Rectal smooth muscle tissue (tissue), 1 donor: ENCODE measurements around the gene SKAP1.

Experiments used
- H3K27ac ChIP-seq: one replicate; pipeline ENCODE4 v1.7.0; 2013; ENCODE audit warnings: low read depth, low read length, inconsistent platforms
- H3K27me3 ChIP-seq: one replicate; pipeline ENCODE4 v1.7.0; 2013; ENCODE audit warnings: low read length; ENCODE audit not compliant: control insufficient read depth, insufficient read depth
- H3K36me3 ChIP-seq: one replicate; pipeline ENCODE4 v1.7.0; 2013; ENCODE audit warnings: low read length; ENCODE audit not compliant: control insufficient read depth, insufficient read depth
- H3K4me1 ChIP-seq: one replicate; pipeline ENCODE4 v1.7.0; 2013; ENCODE audit warnings: low read length; ENCODE audit not compliant: control insufficient read depth, insufficient read depth
- H3K4me3 ChIP-seq: one replicate; pipeline ENCODE4 v1.7.0; 2013; ENCODE audit warnings: low read length
- H3K9ac ChIP-seq: one replicate; pipeline ENCODE4 v1.7.0; 2013; ENCODE audit warnings: low read length

Gene SKAP1

DNA sequence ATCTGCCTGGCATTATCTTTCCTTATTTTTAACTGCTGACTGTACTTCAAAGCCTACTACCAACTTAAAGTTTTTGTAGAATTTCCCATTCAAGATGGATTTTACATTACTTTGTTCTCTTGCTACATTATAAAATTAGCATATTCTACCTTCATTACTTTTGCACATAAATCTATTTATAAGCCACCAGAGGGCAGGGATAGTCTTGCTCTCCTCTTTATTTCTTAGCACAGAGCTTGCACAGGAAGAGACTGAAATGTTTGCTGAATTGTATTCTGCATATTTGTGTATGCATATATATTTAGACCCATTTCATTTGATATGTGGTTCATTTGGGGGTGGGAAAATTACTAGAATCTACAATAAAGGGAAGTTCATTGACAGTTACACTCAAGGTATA is 108.0 kb downstream of the SKAP1 start:
- Histone ChIP-seq H3K27me3 (no peaks in the 10 kb centered on the region), H3K27ac (no peak overlapping the region), H3K9ac (no peak overlapping the region), H3K36me3 (no peaks in the 10 kb centered on the region), H3K4me3 (no peak overlapping the region), H3K4me1 (no peaks in the 10 kb centered on the region)

DNA sequence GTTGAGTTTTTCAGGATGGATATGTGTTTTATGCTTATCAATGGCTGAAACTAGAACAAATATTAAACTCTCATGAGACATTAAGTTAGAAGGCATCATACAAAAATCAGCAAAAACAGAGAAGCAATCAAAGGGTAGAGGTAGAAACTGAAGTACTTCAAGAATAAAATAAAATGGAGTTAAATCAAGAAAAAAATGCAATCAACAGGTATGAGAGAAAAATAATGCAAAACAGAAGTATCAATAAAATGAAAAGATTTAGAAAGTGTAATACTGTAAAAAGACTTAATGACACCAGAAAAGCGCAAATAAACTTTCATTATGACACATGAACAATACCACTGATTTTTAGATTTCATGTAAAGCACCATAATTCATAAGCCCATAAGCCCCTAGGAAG is 112.3 kb downstream of the SKAP1 start:
- Histone ChIP-seq H3K9ac (no peak overlapping the region), H3K4me3 (no peak overlapping the region), H3K27ac (no peak overlapping the region), H3K27me3 (no peaks in the 10 kb centered on the region), H3K36me3 (no peaks in the 10 kb centered on the region), H3K4me1 (no peaks in the 10 kb centered on the region)

DNA sequence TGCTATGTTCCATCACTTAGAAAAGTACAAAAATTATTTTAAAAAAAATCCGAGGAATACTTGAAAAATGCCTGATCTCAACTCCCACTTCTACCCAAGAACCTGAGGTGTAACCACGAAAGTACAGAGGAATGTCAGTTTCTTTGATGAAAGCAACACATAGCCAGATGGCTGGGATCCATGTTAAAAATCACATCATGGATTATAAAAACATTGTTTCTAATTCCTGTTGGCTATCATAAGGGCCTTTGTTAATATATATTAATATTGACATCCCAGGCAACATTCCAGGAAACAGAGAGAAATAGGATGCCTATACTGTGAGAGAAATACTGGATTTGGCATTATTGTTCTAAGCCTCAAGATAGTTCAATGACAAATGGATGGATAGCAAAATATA is 115.3 kb downstream of the SKAP1 start:
- Histone ChIP-seq H3K4me1 (no peaks in the 10 kb centered on the region), H3K4me3 (no peak overlapping the region), H3K9ac (no peak overlapping the region), H3K27ac (no peak overlapping the region), H3K27me3 (no peaks in the 10 kb centered on the region), H3K36me3 (no peaks in the 10 kb centered on the region)

DNA sequence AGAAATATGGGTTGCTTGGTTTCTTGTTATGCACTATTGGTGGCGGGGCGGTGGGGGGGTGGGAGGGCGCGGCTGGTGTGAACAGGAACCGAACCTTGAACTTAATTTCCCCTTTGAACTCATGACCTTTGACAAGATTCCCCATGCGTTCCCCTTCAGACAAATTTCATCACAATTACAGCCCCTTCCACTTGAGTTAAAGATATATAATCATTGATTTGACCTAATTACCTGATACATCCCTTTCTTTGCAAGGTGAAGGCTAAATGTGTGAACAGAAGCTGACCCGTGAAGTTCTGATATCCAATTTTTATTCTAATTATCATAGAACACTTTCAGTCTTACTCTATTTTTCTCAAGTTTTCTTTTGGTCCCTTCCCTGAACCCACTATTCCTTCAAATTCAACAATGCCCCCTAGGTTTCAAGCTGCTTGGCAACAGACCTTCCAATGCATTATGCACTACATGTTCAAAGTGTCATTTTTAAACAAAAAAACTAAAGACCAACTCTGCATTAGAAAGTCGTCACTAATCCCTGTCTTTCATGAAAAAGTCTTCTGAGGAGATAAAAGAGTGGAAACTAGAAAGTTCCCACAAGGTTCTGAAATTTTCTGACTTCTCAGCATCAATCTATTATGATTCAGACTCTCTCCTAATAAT is 116.8 kb downstream of the SKAP1 start:
- no peaks in the 10 kb centered on the region for H3K36me3 ChIP-seq
- H3K27me3 ChIP-seq: no peaks in the 10 kb centered on the region

DNA sequence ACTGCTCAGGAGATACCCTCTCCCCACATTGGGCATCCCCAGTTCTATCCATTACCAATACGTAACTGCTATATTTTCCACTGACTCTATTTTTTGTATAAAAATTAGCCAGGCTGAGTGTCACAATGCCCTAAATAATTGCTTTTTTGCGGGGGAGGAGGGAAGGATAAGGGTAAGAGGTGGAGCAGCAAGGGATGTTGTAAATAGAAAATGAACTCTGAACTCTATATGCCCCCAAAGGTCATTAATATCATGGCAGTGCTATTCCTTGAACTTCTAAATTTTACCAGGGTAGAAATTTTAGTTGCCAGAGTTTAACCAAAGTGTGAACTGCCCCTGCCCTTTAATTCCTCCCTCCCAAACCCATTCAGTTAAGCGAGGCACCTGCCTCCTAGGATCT is 118.7 kb downstream of the SKAP1 start:
- Histone ChIP-seq H3K36me3 (no peaks in the 10 kb centered on the region), H3K4me3 (no peak overlapping the region), H3K27me3 (no peaks in the 10 kb centered on the region), H3K9ac (no peak overlapping the region), H3K4me1 (no peaks in the 10 kb centered on the region), H3K27ac (no peak overlapping the region)

More for the DNA sequence above, 116.8 kb downstream of the SKAP1 start:
- no peaks in the 10 kb centered on the region for H3K4me1 ChIP-seq
- no peak overlapping the region for H3K27ac ChIP-seq
- no peak overlapping the region for H3K4me3 ChIP-seq
- no peak overlapping the region for H3K9ac ChIP-seq

DNA sequence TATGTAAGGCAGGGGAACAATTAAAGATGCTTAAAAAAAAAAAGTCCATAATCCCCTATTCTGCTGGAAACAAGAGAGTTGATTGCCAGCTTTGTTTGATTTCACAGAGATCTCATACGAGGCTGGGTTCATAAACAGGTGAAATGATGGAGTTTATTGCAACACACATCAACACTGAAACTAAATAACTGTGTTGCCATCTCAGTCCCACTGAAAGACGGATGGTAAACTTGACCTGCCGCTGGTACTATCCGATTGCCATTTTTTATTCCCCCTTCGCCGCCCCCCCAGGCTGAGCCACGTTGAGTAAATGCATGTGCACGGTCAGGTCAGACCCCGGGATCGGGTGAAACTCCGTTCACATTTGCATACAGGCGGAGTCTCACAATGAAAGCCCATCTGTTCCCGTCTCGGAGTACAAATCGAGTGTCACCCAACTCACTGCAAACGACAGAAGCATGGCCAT is 119.2 kb downstream of the SKAP1 start:
- no peak overlapping the region for H3K9ac ChIP-seq
- no peak overlapping the region for H3K4me3 ChIP-seq
- no peaks in the 10 kb centered on the region for H3K36me3 ChIP-seq
- no peaks in the 10 kb centered on the region for H3K4me1 ChIP-seq
- no peak overlapping the region for H3K27ac ChIP-seq
- H3K27me3 ChIP-seq: no peaks in the 10 kb centered on the region

DNA sequence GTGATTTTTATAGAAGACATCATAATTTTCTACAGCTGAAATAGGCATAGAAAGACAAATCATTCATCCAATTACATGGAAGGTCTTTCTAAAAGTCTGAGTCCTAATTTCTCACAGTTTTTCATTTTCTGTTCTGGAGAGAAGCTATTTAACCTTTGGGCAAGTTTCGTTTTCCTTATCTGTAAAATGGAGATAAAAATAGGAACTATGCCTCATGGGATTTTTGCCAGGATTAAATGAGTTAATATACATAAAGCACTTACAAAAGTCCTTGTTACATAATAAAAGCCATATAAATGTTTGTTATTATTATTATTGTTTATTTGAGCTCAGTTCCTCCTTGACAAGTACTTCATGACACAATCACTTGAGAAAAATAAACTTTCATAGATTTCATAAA is 121.4 kb downstream of the SKAP1 start:
- H3K27me3 ChIP-seq: no peaks in the 10 kb centered on the region
- H3K9ac ChIP-seq: no peak overlapping the region
- no peaks in the 10 kb centered on the region for H3K36me3 ChIP-seq
- H3K27ac ChIP-seq: no peak overlapping the region
- no peak overlapping the region for H3K4me3 ChIP-seq
- H3K4me1 ChIP-seq: no peaks in the 10 kb centered on the region

DNA sequence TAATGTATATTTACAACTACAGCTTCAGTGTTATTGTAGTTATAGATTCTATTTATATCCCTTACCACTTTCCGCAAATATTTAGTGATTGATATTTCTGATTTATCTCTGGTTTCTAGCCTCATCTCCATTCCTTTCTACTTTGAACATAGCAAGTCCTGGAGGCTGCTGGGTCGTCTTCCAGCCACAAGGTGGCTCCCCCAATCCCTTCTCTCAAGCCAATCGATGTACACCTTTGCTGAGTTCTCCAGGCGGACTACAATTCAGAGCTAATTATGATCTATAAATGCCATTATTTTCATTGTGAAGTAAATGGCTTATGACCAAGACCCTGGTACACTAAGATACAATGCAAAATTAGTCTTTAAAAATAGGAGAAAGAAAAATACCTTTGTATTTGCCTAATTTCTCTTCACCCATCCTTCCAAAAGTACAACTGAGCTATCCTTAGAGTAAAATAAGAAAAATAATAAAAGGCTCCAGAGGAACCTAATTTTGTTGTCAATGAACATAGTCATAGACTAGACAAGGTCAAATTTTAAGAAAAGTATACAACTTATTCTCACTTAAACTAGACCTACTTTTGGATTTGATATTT is 122.1 kb downstream of the SKAP1 start:
- no peaks in the 10 kb centered on the region for H3K36me3 ChIP-seq
- no peaks in the 10 kb centered on the region for H3K4me1 ChIP-seq

DNA sequence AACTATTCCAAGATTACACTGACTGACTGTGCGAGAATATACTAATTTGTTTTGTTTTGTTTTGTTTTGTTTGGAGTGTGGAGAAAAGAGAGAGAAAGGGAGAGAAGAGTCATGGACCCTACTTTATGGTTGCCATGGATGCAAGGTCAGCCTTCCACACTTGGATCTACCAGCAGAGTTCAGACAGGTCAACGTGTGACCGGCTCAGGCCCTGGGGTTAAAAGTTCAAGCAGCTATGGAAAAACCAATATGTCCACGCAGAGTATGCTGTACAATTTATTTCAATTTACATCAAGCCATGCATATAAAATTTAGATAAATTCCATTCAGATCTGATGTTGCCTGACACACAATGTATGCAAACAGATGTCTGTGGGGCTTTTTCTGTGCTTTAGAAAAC is 122.8 kb downstream of the SKAP1 start:
- H3K36me3 ChIP-seq: no peaks in the 10 kb centered on the region
- H3K9ac ChIP-seq: no peak overlapping the region
- no peak overlapping the region for H3K4me3 ChIP-seq
- H3K27me3 ChIP-seq: no peaks in the 10 kb centered on the region
- H3K27ac ChIP-seq: no peak overlapping the region
- H3K4me1 ChIP-seq: no peaks in the 10 kb centered on the region

More for the DNA sequence above, 122.1 kb downstream of the SKAP1 start:
- no peak overlapping the region for H3K9ac ChIP-seq
- H3K4me3 ChIP-seq: no peak overlapping the region
- no peak overlapping the region for H3K27ac ChIP-seq
- H3K27me3 ChIP-seq: no peaks in the 10 kb centered on the region

DNA sequence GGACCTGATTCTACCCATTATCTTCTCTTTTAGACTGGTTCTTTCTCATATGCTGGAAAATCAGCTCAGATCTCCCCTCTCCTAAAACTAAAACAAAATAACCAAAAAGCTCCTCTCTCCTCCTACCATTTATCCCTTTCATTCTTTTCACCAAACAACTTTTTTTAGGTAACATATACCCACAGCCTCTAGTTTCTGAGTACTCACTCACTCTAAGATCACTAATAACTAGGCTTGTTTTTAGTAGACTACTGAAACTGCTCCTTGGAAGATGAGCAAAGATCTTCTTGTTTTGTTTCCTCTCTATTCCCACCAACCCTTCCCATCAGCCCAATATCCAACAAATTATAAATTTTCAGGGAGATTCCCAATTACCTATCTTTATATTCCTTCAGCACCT is 129.0 kb downstream of the SKAP1 start:
- Histone ChIP-seq H3K4me3 (no peak overlapping the region), H3K9ac (no peak overlapping the region), H3K4me1 (no peaks in the 10 kb centered on the region), H3K36me3 (no peaks in the 10 kb centered on the region), H3K27ac (no peak overlapping the region), H3K27me3 (no peaks in the 10 kb centered on the region)

DNA sequence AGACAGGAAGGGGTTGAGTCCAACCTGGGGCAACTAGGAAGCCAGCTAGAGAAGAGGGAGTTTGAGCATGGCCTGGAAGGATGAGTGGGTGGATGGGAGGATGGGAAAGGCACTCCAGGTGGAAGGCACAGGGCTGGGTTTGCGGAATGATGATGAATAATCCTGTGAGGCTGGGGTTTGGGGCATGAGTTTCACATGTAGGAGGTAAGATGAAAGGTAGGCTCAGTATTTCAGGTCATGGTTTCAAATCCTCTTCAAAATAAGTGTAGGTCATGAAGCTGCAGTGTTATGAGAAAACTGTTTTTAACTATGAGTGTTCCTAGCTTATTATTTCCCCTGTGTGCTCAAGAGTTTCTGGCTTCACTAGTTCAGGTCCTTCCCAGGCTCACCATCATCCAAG is 130.3 kb downstream of the SKAP1 start:
- Histone ChIP-seq H3K9ac (no peak overlapping the region), H3K4me3 (no peak overlapping the region), H3K36me3 (no peaks in the 10 kb centered on the region)

DNA sequence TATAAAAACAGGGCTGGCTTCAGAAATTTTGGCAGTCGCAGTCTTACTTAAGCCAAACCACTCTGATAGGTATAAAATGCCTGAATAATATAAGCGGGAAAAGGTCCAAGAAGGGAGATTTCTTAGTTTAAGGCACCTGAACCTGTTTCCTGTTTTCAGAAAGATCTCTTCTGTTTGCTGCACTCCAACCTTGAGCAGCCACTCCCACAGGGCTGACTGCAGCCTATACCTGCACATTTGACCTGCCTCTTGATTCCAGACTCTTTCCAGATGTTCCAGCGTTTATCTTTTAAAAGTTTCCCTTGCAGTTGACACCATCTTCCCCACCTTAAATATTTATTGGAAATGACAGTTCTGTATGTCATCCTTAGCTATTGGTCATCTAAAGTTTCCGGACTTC is 132.2 kb downstream of the SKAP1 start:
- Histone ChIP-seq H3K4me3 (no peak overlapping the region), H3K36me3 (no peaks in the 10 kb centered on the region), H3K9ac (no peak overlapping the region), H3K4me1 (no peaks in the 10 kb centered on the region), H3K27ac (no peak overlapping the region), H3K27me3 (no peaks in the 10 kb centered on the region)

More for the DNA sequence above, 130.3 kb downstream of the SKAP1 start:
- Histone ChIP-seq H3K4me1 (no peaks in the 10 kb centered on the region), H3K27me3 (no peaks in the 10 kb centered on the region), H3K27ac (no peak overlapping the region)

DNA sequence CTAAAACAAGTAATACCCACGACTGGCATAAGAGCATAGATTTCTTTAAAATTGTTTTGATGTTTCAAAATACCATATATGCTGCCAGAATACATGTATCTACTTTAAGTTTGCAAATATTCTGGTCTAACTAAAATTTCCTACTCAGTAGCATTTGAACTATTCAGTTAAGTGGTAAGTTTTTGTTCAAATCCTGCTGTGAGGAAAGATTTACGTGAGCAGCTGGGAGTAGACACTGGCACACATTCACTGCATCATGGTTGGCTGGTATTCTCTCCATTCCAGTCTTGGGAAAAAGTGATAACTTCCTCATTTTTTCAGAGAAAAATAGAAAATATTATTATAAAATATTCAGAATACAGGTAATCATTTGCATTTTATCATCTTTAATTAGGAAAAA is 133.6 kb downstream of the SKAP1 start:
- Histone ChIP-seq H3K27ac (no peak overlapping the region), H3K9ac (no peak overlapping the region), H3K36me3 (no peaks in the 10 kb centered on the region), H3K4me3 (no peak overlapping the region), H3K27me3 (no peaks in the 10 kb centered on the region), H3K4me1 (no peaks in the 10 kb centered on the region)
